Measurements from ENCODE around the gene PPEF1.
"Not testable (repeated sequence)": the region's sequence is repeated elsewhere in the genome, so short reads cannot be mapped to it uniquely, and the experiment has no call there.

Gene PPEF1

GRCh38 chrX:18799911-18800310 is 92.5 kb downstream of the PPEF1 start:
- no peak for DNase-seq

GRCh38 chrX:18809641-18810040 is 102.2 kb downstream of the PPEF1 start:
- DNase-seq = no peak

- DNase-seq = no peak
Observed at GRCh38 chrX:18810416-18810815, 103.0 kb downstream of the PPEF1 start.

- no peak for DNase-seq
Observed at GRCh38 chrX:18825375-18825774, 117.9 kb downstream of the PPEF1 start.

GRCh38 chrX:18828832-18829404 is 121.5 kb downstream of the PPEF1 start:
- no peak for DNase-seq

GRCh38 chrX:18833071-18833731 is 125.8 kb downstream of the PPEF1 start:
- no peak for DNase-seq

- DNase-seq = not testable (repeated sequence)
Observed at GRCh38 chrX:18847901-18848300, 140.5 kb downstream of the PPEF1 start.

- DNase-seq = no peak
Observed at GRCh38 chrX:18855919-18856644, 148.6 kb downstream of the PPEF1 start.

- no peak for DNase-seq
Observed at GRCh38 chrX:18856645-18856997, 149.2 kb downstream of the PPEF1 start.

GRCh38 chrX:18861511-18861910 is 154.1 kb downstream of the PPEF1 start:
- no peak for DNase-seq

- no peak for DNase-seq
Observed at GRCh38 chrX:18864390-18864920, 157.0 kb downstream of the PPEF1 start.

- DNase-seq = no peak
Observed at GRCh38 chrX:18871161-18871890, 163.9 kb downstream of the PPEF1 start.

GRCh38 chrX:18871970-18872369 is 164.5 kb downstream of the PPEF1 start:
- no peak for DNase-seq

- DNase-seq = no peak
Observed at GRCh38 chrX:18872621-18873020, 165.2 kb downstream of the PPEF1 start.

- DNase-seq = no peak
Observed at GRCh38 chrX:18873189-18873791, 165.8 kb downstream of the PPEF1 start.

GRCh38 chrX:18873836-18874235 is 166.4 kb downstream of the PPEF1 start:
- no peak for DNase-seq

- no peak for DNase-seq
Observed at GRCh38 chrX:18874560-18875255, 167.3 kb downstream of the PPEF1 start.

- peak; percentile 12 for DNase-seq
Observed at GRCh38 chrX:18875256-18875878, 167.9 kb downstream of the PPEF1 start.

- no peak for DNase-seq
Observed at GRCh38 chrX:18877469-18877868, 170.0 kb downstream of the PPEF1 start.
